ENCODE data around the gene CYP2E1. TPM values are rescaled to one million over a fixed set of nuclear protein-coding genes. Genes with fewer than 3 reads are reported as not detected.

The CYP2E1 gene
- total RNA-seq, 1 donor from 2014 or later, result 0.86 TPM

DNA sequence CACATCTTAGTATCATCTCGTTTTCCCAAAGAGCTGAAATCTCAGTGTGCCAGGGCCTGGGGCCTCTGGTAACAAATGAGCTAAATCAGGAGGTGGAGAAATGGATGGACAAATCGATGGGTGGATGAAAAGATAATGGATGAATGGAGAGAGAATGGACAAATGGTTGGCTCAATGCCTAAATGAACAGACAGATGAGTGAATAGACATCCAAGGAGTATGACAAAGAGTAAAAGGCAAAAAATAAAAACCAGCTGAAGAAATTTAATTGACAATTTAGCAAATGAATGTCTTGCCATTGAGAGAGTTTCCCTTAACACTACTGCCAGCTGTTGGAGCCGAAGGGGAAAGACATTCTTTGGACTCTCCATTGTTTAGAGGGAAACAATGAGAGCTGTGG is 30.2 kb downstream of the CYP2E1 start:
- intact Hi-C loops (cut with DNase I), result no loop called here
- Histone ChIP-seq H3K4me3 (no peak overlapping the region), H3K36me3 (no peaks in the 10 kb centered on the region), H3K27me3 (ENCODE audit: low read depth) (no peaks in the 10 kb centered on the region), H3K27ac (no peak overlapping the region), H3K4me1 (no peaks in the 10 kb centered on the region), H3K9me3 (no peaks in the 10 kb centered on the region)
- ATAC-seq (no peak), DNase-seq (no peak)
- TF ChIP-seq, protein P1, sequence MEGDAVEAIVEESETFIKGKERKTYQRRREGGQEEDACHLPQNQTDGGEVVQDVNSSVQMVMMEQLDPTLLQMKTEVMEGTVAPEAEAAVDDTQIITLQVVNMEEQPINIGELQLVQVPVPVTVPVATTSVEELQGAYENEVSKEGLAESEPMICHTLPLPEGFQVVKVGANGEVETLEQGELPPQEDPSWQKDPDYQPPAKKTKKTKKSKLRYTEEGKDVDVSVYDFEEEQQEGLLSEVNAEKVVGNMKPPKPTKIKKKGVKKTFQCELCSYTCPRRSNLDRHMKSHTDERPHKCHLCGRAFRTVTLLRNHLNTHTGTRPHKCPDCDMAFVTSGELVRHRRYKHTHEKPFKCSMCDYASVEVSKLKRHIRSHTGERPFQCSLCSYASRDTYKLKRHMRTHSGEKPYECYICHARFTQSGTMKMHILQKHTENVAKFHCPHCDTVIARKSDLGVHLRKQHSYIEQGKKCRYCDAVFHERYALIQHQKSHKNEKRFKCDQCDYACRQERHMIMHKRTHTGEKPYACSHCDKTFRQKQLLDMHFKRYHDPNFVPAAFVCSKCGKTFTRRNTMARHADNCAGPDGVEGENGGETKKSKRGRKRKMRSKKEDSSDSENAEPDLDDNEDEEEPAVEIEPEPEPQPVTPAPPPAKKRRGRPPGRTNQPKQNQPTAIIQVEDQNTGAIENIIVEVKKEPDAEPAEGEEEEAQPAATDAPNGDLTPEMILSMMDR (IDR thresholded peaks at IDR 0.05), result no peak

DNA sequence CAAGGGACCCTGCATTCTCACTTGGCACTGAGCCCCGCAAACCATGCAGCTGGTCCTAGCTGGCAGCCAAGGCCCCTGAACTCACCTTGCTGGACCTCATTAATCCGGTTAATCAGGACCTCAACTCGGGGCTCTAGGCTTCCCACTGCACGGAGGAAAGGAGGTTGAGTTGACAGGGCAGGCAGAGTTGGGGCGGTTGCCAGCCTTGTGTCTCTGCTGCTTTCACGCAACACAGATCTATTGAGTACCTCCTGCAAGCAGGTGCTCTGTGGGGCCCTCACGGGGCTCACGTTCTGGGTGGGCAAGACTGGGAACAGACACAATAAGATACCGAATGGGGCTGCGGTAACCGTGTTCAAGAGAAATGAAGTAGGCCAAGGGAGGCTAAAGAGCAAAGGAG is 32.1 kb downstream of the CYP2E1 start:
- Histone ChIP-seq H3K27ac (no peak overlapping the region), H3K4me3 (no peak overlapping the region), H3K27me3 (ENCODE audit: low read depth) (no peaks in the 10 kb centered on the region), H3K9me3 (no peaks in the 10 kb centered on the region), H3K4me1 (no peaks in the 10 kb centered on the region), H3K36me3 (no peaks in the 10 kb centered on the region)
- ATAC-seq, result no peak
- TF ChIP-seq, protein P1 (IDR thresholded peaks at IDR 0.05), result no peak
- intact Hi-C loops (cut with DNase I), result no loop called here
- DNase-seq, result no peak

DNA sequence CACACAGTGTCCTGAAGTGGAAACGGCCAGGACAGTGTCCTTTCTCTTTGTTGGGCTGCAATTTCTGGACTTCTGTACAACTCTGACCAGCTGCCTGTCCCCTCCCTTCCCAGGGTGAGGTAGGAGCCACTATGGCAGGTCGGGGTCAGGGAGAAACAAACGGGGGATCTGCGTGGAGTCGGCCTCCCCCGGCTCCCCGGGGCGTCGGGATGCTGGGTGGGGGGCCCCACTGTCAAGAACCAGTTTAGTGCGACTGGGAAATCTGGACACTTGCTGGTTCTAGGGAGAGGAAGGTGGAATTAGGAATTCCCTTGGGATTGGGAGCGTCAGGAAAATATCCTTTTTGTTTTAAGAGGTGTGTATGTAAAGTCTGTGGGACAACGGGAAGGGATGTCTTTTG is 37.7 kb downstream of the CYP2E1 start:
- DNase-seq, result no peak
- Histone ChIP-seq H3K4me1 (no peaks in the 10 kb centered on the region), H3K27me3 (ENCODE audit: low read depth) (peaks cover 15% of the 10 kb centered on the region), H3K4me3 (no peak overlapping the region), H3K9me3 (no peaks in the 10 kb centered on the region), H3K27ac (no peak overlapping the region), H3K36me3 (no peaks in the 10 kb centered on the region)
- TF ChIP-seq, protein P1 (IDR thresholded peaks at IDR 0.05), result no peak
- intact Hi-C loops (cut with DNase I), result no loop called here
- ATAC-seq, result no peak

DNA sequence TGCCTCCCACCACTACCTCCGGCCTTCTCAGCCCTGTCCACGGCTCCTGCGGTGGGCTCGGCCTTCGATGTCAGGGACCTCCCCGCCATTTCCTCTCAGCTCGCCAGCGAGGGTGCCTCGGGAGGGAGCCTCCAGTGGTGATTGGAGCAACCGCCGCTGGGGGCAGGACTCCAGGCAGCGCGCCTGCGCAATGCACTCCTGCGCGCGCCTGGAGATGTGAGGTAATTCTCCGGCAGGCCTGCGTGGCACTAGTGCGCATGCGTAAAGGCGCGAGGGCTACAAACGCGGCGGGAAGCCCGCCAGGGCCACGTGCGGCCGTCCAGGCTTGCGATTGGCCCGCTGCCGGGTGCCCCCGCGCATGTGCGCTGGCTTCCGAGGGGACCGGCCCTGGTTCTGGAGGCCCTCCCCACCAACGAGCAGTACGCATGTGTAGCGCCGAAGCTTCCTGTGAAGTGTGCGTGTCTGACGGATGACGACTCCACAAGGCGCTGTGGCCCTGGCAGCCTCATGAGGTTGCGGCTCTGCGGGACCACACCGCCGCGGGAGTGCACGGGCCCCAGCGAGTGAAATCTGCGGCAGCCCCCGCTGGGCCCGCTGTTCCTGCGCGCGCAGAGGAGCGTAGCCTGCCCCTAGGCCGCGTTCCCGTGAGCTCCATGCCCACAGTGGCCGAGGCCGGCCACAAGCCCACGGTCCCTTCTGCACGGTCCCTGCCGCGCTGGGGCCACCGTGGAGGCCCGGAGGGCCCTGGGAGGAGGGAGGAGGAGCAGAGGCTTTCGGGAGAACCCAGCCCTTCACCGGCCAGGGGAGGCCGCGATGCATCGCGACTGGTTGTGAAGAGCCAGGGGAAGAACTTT is 38.5 kb downstream of the CYP2E1 start, which contains the start of gene SYCE1:
Gene SYCE1, minus strand, starts transcription at position 143 of the 854 bp plus-strand sequence. Its CDS starts 54 bp downstream, at position 89.
- TF ChIP-seq, protein P1 (IDR thresholded peaks at IDR 0.05), result no peak
- H3K36me3 ChIP-seq, result no peaks in the 10 kb centered on the region
- H3K4me1 ChIP-seq, result no peaks in the 10 kb centered on the region
- H3K27me3 ChIP-seq (ENCODE audit: low read depth), result peaks cover 15% of the 10 kb centered on the region
- no peaks in the 10 kb centered on the region for H3K9me3 ChIP-seq
- no peak for DNase-seq
- no peak for ATAC-seq
- H3K4me3 ChIP-seq, result no peak within 1 kb of the TSS
- no peak within 1 kb of the TSS for H3K27ac ChIP-seq
- intact Hi-C loops (cut with DNase I), result no loop called here

DNA sequence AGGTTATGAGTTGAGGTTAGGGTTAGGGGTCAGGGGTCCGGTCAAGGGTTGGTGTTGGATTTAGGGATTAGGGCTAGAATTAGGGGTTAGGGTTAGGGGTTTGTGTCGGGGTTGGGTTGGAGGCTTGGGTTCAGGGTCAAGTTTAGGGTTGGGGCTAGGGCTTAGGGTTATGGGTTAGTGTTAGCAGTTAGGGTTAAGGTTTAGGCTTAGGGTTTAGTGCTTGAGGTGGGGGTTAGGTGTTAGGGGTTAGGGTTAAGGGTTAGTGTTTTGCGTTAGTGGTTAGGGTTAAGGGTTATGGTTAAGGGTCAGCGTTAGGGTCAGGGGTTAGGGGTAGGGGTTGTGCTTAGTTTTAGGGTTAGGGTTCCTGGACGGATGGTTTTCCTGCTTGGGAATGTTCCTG is 40.0 kb downstream of the CYP2E1 start:
- Histone ChIP-seq H3K9me3 (no peaks in the 10 kb centered on the region), H3K4me1 (no peaks in the 10 kb centered on the region), H3K27me3 (ENCODE audit: low read depth) (peaks cover 15% of the 10 kb centered on the region), H3K27ac (no peak overlapping the region), H3K36me3 (no peaks in the 10 kb centered on the region), H3K4me3 (no peak overlapping the region)
- intact Hi-C loops (cut with DNase I), result no loop called here
- DNase-seq (no peak), ATAC-seq (no peak)
- TF ChIP-seq, protein P1 (IDR thresholded peaks at IDR 0.05), result no peak
